ENCODE measurements around the gene CFAP65. TPM values are rescaled to one million over a fixed set of nuclear protein-coding genes. Genes with fewer than 3 reads are reported as not detected.

Gene CFAP65
- total RNA-seq, 1 donor = not detected

DNA sequence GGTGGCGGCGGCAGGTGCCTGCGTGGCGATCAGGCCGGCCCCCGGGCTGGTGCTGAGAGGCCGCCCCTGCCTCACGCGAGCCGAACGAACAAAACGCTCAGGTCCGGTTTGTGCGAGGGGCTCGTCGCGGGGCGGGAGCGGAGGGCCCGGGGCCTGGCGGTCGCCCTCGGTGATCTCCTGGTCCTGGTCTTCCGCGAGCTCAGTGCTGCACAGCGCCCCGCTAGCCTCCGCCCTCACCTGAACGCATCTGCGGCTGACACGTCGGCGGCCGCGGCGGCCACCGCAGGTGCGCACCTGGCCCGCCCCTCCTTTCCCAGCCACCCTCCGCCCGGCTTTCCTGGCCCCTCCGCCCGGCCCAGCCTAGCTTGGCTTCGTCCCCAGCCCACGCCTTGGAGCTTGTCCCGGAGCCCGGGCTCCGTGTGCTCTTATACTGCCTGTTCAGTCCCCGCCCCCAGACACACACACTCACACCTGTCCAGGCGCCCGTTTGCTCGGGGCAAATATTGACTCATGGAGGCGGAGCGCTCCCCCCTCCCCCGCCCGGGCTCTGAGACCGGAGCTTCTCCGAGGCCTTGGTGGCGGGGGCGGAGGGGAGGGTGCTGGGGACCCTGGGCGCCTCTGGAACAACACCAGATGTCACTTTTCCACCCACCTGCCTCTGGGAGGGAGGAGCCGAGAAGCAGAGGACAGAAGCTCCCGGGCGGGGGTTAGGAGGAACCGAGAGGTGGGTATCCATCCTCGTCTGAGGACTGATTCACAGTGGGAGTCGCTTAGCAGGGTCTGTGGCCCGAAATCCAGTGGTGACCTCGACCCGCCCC is 39.5 kb downstream of the CFAP65 start:
- no peaks in the 10 kb centered on the region for H3K36me3 ChIP-seq (ENCODE audit: insufficient read depth, low read length)
- peak; percentile 89 for DNase-seq (ENCODE audit: insufficient read length, low spot score, missing footprints)
- H4K20me1 ChIP-seq (ENCODE audit: insufficient read depth, low read length) = no peaks in the 10 kb centered on the region
- H3K27ac ChIP-seq (ENCODE audit: low read depth, low read length) = no peak overlapping the region
- no peaks in the 10 kb centered on the region for H3K79me2 ChIP-seq (ENCODE audit: insufficient read depth, low read length)
- no peaks in the 10 kb centered on the region for H3K4me1 ChIP-seq (ENCODE audit: insufficient read depth, low read length)
- no peaks in the 10 kb centered on the region for H3K9me3 ChIP-seq (ENCODE audit: low read depth, low read length)
- peaks cover 65% of the 10 kb centered on the region for H3K27me3 ChIP-seq (ENCODE audit: insufficient read depth, low read length)
- TF ChIP-seq, protein P1, sequence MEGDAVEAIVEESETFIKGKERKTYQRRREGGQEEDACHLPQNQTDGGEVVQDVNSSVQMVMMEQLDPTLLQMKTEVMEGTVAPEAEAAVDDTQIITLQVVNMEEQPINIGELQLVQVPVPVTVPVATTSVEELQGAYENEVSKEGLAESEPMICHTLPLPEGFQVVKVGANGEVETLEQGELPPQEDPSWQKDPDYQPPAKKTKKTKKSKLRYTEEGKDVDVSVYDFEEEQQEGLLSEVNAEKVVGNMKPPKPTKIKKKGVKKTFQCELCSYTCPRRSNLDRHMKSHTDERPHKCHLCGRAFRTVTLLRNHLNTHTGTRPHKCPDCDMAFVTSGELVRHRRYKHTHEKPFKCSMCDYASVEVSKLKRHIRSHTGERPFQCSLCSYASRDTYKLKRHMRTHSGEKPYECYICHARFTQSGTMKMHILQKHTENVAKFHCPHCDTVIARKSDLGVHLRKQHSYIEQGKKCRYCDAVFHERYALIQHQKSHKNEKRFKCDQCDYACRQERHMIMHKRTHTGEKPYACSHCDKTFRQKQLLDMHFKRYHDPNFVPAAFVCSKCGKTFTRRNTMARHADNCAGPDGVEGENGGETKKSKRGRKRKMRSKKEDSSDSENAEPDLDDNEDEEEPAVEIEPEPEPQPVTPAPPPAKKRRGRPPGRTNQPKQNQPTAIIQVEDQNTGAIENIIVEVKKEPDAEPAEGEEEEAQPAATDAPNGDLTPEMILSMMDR (IDR thresholded peaks at IDR 0.05; ENCODE audit: extremely low read depth, low read depth, low read length) = no peak
- H3K4me2 ChIP-seq (ENCODE audit: insufficient read depth, low read length) = no peak overlapping the region
- H3K4me3 ChIP-seq (ENCODE audit: insufficient read depth, low read length) = no peak overlapping the region
- no peak overlapping the region for H2AFZ ChIP-seq (ENCODE audit: low read length)

DNA sequence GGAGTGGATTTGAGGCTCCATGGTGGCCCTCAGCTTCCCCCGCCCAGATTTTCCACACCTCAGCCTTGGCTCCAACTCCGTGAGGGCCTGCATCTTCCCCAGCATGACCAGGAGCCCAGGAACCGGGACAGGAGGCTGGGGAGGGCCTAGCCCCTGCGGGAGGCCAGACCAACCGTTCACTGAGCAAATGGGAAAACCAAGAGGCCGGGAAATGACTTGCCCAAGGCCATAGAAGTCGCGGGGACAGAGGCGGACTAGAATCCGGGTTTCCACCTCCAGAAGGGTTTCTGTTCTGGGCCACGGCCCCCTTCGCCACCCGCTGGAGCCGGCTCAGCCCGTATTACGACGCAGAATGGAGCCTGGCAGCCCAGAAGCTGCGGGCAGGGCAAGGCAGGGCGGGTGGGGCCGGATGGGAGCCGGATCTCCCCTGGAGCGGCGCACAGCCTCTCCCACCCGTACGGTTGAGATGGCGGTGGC is 40.2 kb downstream of the CFAP65 start:
- Histone ChIP-seq H2AFZ (ENCODE audit: low read length) (no peak overlapping the region), H3K4me3 (ENCODE audit: insufficient read depth, low read length) (no peak overlapping the region), H3K4me1 (ENCODE audit: insufficient read depth, low read length) (no peaks in the 10 kb centered on the region), H3K9me3 (ENCODE audit: low read depth, low read length) (no peaks in the 10 kb centered on the region), H4K20me1 (ENCODE audit: insufficient read depth, low read length) (no peaks in the 10 kb centered on the region), H3K4me2 (ENCODE audit: insufficient read depth, low read length) (no peak overlapping the region), H3K79me2 (ENCODE audit: insufficient read depth, low read length) (no peaks in the 10 kb centered on the region), H3K36me3 (ENCODE audit: insufficient read depth, low read length) (no peaks in the 10 kb centered on the region), H3K27ac (ENCODE audit: low read depth, low read length) (no peak overlapping the region), H3K27me3 (ENCODE audit: insufficient read depth, low read length) (peaks cover 65% of the 10 kb centered on the region)
- DNase-seq (ENCODE audit: insufficient read length, low spot score, missing footprints) = peak; percentile 85
- TF ChIP-seq, protein P1 (IDR thresholded peaks at IDR 0.05; ENCODE audit: extremely low read depth, low read depth, low read length) = no peak

DNA sequence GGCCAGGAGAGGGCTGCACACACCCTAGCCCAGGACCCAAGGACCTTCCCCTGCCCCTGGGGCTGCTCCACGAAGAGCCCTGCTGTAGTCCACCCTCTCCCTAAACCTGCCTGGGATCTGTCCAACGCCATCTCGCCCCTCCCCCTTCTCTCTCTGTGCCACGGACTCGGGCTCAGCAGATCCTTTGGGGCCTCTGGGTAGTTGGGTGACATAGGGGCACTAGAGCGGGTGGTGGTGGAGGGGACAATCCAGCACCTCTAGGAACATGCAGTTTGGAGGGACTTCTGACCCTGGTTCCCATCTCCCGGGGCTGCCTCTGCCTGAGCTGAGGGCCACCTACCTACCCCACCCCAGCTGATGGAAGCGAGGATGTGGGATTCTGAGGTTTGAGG is 40.8 kb downstream of the CFAP65 start:
- Histone ChIP-seq H2AFZ (ENCODE audit: low read length) (no peak overlapping the region), H3K4me3 (ENCODE audit: insufficient read depth, low read length) (no peak overlapping the region), H3K36me3 (ENCODE audit: insufficient read depth, low read length) (no peaks in the 10 kb centered on the region), H3K27ac (ENCODE audit: low read depth, low read length) (no peak overlapping the region), H3K79me2 (ENCODE audit: insufficient read depth, low read length) (no peaks in the 10 kb centered on the region), H3K4me2 (ENCODE audit: insufficient read depth, low read length) (no peak overlapping the region), H3K9me3 (ENCODE audit: low read depth, low read length) (no peaks in the 10 kb centered on the region), H3K4me1 (ENCODE audit: insufficient read depth, low read length) (no peaks in the 10 kb centered on the region), H3K27me3 (ENCODE audit: insufficient read depth, low read length) (peaks cover 68% of the 10 kb centered on the region), H4K20me1 (ENCODE audit: insufficient read depth, low read length) (peaks cover 2% of the 10 kb centered on the region)
- TF ChIP-seq, protein P1 (IDR thresholded peaks at IDR 0.05; ENCODE audit: extremely low read depth, low read depth, low read length) = no peak
- DNase-seq (ENCODE audit: insufficient read length, low spot score, missing footprints) = peak; percentile 82

DNA sequence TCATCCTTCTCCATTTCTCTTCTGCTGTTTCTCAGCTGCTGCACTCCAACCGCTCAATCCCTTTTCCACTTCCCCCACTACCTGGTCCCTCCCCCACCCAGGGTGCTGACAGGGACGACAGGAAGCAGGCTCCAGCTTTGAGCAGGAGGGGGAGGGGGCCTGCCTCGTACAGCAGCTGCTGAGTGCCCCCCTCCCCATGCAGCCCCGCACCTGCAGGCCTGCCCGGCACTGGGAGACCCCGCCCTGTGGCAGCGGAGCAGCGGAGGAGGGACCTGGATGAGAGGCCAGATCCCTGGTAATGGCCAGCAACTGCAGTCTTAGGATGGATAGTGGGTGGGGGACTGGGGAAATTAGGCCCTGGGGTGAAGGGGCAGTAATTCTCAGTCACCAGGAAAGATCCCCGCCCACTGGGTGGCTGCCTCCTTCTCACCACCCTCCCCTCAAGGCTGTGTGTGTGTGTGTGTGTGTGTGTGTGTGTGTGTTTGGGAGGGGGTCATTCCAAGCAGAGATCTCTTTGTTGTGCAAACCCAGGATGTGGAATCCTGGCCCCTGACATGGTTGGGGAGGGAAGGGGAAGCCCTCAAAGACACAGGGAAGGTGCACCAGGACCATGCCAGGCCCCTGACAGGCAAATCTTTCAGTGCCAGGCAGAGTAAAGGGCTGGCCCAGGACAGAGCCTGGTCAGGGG is 41.3 kb downstream of the CFAP65 start:
- H3K27me3 ChIP-seq (ENCODE audit: insufficient read depth, low read length) = peaks cover 68% of the 10 kb centered on the region

More for the DNA sequence above, 41.3 kb downstream of the CFAP65 start:
- TF ChIP-seq, protein P1 (IDR thresholded peaks at IDR 0.05; ENCODE audit: extremely low read depth, low read depth, low read length) = no peak
- H4K20me1 ChIP-seq (ENCODE audit: insufficient read depth, low read length) = peaks cover 5% of the 10 kb centered on the region
- no peak overlapping the region for H3K4me3 ChIP-seq (ENCODE audit: insufficient read depth, low read length)
- H3K4me1 ChIP-seq (ENCODE audit: insufficient read depth, low read length) = no peaks in the 10 kb centered on the region
- H3K36me3 ChIP-seq (ENCODE audit: insufficient read depth, low read length) = no peaks in the 10 kb centered on the region
- no peak overlapping the region for H3K27ac ChIP-seq (ENCODE audit: low read depth, low read length)
- no peak overlapping the region for H2AFZ ChIP-seq (ENCODE audit: low read length)
- DNase-seq (ENCODE audit: insufficient read length, low spot score, missing footprints) = peak; percentile 89
- H3K9me3 ChIP-seq (ENCODE audit: low read depth, low read length) = no peaks in the 10 kb centered on the region
- H3K79me2 ChIP-seq (ENCODE audit: insufficient read depth, low read length) = no peaks in the 10 kb centered on the region
- no peak overlapping the region for H3K4me2 ChIP-seq (ENCODE audit: insufficient read depth, low read length)
